Measurements from ENCODE around the gene ZNF512B.

DNA sequence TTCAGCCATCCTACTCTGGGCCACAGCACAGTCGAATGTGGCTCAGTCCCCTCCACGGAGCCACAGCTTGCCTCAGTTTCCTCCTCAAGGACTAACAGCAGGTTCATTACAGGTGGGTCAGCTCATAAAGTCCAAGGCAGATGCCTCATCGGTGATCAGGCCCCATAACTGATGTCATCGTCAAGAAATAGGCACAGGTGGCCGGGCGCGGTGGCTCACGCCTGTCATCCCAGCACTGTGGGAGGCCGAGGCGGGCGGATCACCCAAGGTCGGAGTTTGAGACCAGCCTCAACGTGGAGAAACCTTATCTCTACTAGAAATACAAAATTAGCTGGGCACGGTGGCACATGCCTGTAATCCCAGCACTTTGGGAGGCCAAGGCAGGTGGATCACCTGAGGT lies 17.0 kb downstream of the ZNF512B start:
- TF ChIP-seq POLR2A (IDR thresholded peaks at IDR 0.05) = no peak
- TF ChIP-seq, protein P1, sequence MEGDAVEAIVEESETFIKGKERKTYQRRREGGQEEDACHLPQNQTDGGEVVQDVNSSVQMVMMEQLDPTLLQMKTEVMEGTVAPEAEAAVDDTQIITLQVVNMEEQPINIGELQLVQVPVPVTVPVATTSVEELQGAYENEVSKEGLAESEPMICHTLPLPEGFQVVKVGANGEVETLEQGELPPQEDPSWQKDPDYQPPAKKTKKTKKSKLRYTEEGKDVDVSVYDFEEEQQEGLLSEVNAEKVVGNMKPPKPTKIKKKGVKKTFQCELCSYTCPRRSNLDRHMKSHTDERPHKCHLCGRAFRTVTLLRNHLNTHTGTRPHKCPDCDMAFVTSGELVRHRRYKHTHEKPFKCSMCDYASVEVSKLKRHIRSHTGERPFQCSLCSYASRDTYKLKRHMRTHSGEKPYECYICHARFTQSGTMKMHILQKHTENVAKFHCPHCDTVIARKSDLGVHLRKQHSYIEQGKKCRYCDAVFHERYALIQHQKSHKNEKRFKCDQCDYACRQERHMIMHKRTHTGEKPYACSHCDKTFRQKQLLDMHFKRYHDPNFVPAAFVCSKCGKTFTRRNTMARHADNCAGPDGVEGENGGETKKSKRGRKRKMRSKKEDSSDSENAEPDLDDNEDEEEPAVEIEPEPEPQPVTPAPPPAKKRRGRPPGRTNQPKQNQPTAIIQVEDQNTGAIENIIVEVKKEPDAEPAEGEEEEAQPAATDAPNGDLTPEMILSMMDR (IDR thresholded peaks at IDR 0.05) = no peak

Measured in ovary (tissue), 3 donors.